K562 (cell line): ENCODE results near the gene MRPL40. TPM values are rescaled to one million over a fixed set of nuclear protein-coding genes. Genes with fewer than 3 reads are reported as not detected.

Experiments used
- JUND ChIP-seq, 2 experiments: IDR thresholded peaks; 2 replicates in 1 of 2; 3 replicates in 1 of 2; pipeline ENCODE4 v1.6.1; 2011; ENCODE audit warnings: borderline replicate concordance in 2 of 2, low read depth in 2 of 2, low read length in 2 of 2, improper control_type of control experiment in 1 of 2, missing biosample characterization in 1 of 2, missing genetic modification characterization in 1 of 2, missing genetic modification reagents in 1 of 2
- MLX ChIP-seq, 2 experiments: fragments of 450-650 bp in 1 of 2; sonication (generic) in 1 of 2; formaldehyde crosslinking; conservative IDR thresholded peaks; 2 replicates each; pipeline versions ENCODE4 v1.4.0 to v1.8.1; 2020 to 2022; ENCODE audit warnings: mild to moderate bottlenecking in 1 of 2, missing genetic modification reagents in 1 of 2
- MTA1 ChIP-seq: fragments of 450-650 bp; IDR thresholded peaks from 2 replicates; pipeline ENCODE4 v1.6.1; 2017; ENCODE audit warnings: borderline replicate concordance
- MYNN ChIP-seq, 2 experiments: sonication (generic); formaldehyde crosslinking in 1 of 2; IDR thresholded peaks; 2 replicates each; pipeline versions ENCODE4 v1.5.0 to v1.6.1; 2016 to 2020; ENCODE audit warnings: antibody characterized with exemption in 1 of 2, missing genetic modification reagents in 1 of 2
- NR0B1 ChIP-seq: fragments of 450-650 bp; IDR thresholded peaks from one replicate; pipeline ENCODE4 v1.6.1; 2018; ENCODE audit warnings: mild to moderate bottlenecking, moderate library complexity; ENCODE audit not compliant: partially characterized antibody
- NUFIP1 ChIP-seq: fragments of 450-650 bp; IDR thresholded peaks from 2 replicates; pipeline ENCODE4 v1.6.1; 2018; ENCODE audit not compliant: partially characterized antibody
- PKNOX1 ChIP-seq: fragments of 450-650 bp; IDR thresholded peaks from 2 replicates; pipeline ENCODE4 v1.6.1; 2016
- RBM25 ChIP-seq: fragments of 200-400 bp; formaldehyde crosslinking; IDR thresholded peaks from 2 replicates; pipeline ENCODE4 v1.6.1; 2018; ENCODE audit warnings: low read length, low read depth, moderate library complexity; ENCODE audit not compliant: severe bottlenecking
- SMARCA5 ChIP-seq: fragments of 450-650 bp; IDR thresholded peaks from 2 replicates; pipeline ENCODE4 v1.6.1; 2016
- THRAP3 ChIP-seq: fragments of 450-650 bp; IDR thresholded peaks from 2 replicates; pipeline ENCODE4 v1.6.1; 2016; ENCODE audit warnings: mild to moderate bottlenecking, inconsistent platforms, borderline replicate concordance
- ZBTB40 ChIP-seq, 2 experiments: fragments of 450-650 bp in 1 of 2; sonication (generic) in 1 of 2; formaldehyde crosslinking in 1 of 2; IDR thresholded peaks; 2 replicates each; pipeline versions ENCODE4 v1.7.1 to v1.9.0; 2016 to 2022; ENCODE audit warnings: inconsistent platforms in 1 of 2, mild to moderate bottlenecking in 1 of 2, missing genetic modification reagents in 1 of 2
- polyA plus RNA-seq, 8 experiments: library from polyadenylated mRNA; depleted of rRNA in 4 of 8; stranded (reverse) in 5 of 8; unstranded in 3 of 8; fragments of >200 nt; fragmentation: Nextera tagmentation in 2 of 8; fragmentation: Illumina TruSeq in 1 of 8; extraction: Ambion mirVana in 2 of 8; extraction: Trizol in 1 of 8; gene quantifications; 2 replicates each; pipeline versions ENCODE4 v1.2.1 to v1.2.3, GENCODE V29; 2011 to 2014; ENCODE audit warnings: inconsistent platforms in 1 of 8, missing spikeins in 1 of 8
- total RNA-seq, 7 experiments: library from RNA; depleted of rRNA in 6 of 7; stranded (reverse); fragments of >200 nt in 6 of 7; fragmentation: Illumina TruSeq in 2 of 7; extraction: Trizol in 2 of 7; gene quantifications; 2 replicates each; pipeline versions ENCODE4 v1.2.1 to v1.2.3, GENCODE V29; 2011 to 2021; ENCODE audit warnings: low replicate concordance in 1 of 7

The MRPL40 gene
- total and polyA plus RNA-seq, 9 of the 15 experiments (the other 6 are each of a cell fraction or from before 2014, with no cell fraction given) = 132 to 652 (median 208) TPM

GRCh38 chr22:19446603-19447329 lies 14.4 kb downstream of the MRPL40 start (continued):
- TF ChIP-seq MLX (CRISPR knock-in tag; conservative IDR thresholded peaks at IDR 0.05) (0 out of 4 replicates have a peak, but pooled peaks of 1 of the 2 experiments have one; percentile 26), SMARCA5 (peak; percentile 78; the same call in 1 of the 2 replicates), RBM25 (peak; percentile 51), THRAP3 (0 out of 2 replicates have a peak, but pooled peaks have one; percentile 86), PKNOX1 (peak; percentile 48; the same call in 1 of the 2 replicates), NR0B1 (no peak), ZBTB40 (IDR thresholded peaks at IDR 0.05) (peak; percentile 70), ZBTB40 (CRISPR knock-in tag; IDR thresholded peaks at IDR 0.05) (0 out of 2 replicates have a peak, but pooled peaks have one; percentile 37), MYNN (IDR thresholded peaks at IDR 0.05) (peak; percentile 35; the same call in 1 of the 2 replicates), MYNN (CRISPR knock-in tag; IDR thresholded peaks at IDR 0.05) (no peak), JUND (IDR thresholded peaks at IDR 0.05; ENCODE audit: borderline replicate concordance, low read depth, low read length) (0 out of 2 replicates have a peak, but pooled peaks have one; percentile 1), JUND (tag; IDR thresholded peaks at IDR 0.05; ENCODE audit: borderline replicate concordance, low read depth, low read length) (no peak), NUFIP1 (no peak), MTA1 (peak; percentile 63; the same call in 1 of the 2 replicates)
